T follicular helper cell (primary cell): ENCODE data around the gene SLC9A1.

Experiments
- DNase-seq: peaks from one replicate; pipeline ENCODE4 v3.0.0-alpha.2; 2020; ENCODE audit warnings: low read depth

SLC9A1 gene

GRCh38 chr1:27070390-27071048, 84.4 kb downstream of the SLC9A1 start:
- DNase-seq = no peak

GRCh38 chr1:27068922-27069321, 86.0 kb downstream of the SLC9A1 start:
- no peak for DNase-seq

GRCh38 chr1:27065999-27066630, 88.8 kb downstream of the SLC9A1 start:
- no peak for DNase-seq

GRCh38 chr1:27060891-27061290, 94.0 kb downstream of the SLC9A1 start:
- DNase-seq = no peak

- DNase-seq = no peak
Observed at GRCh38 chr1:27058966-27059669, 95.8 kb downstream of the SLC9A1 start.

- no peak for DNase-seq
Observed at GRCh38 chr1:27057801-27058625, 96.9 kb downstream of the SLC9A1 start.

- no peak for DNase-seq
Observed at GRCh38 chr1:27057389-27057788, 97.5 kb downstream of the SLC9A1 start.

GRCh38 chr1:27053977-27054753, 100.8 kb downstream of the SLC9A1 start:
- no peak for DNase-seq

GRCh38 chr1:27052527-27052926, 102.4 kb downstream of the SLC9A1 start:
- no peak for DNase-seq

- DNase-seq = no peak
Observed at GRCh38 chr1:27049607-27050006, 105.3 kb downstream of the SLC9A1 start.

GRCh38 chr1:27049100-27049499, 105.8 kb downstream of the SLC9A1 start:
- DNase-seq = no peak
